ENCODE measurements around the gene CDC25B.

CDC25B gene

DNA sequence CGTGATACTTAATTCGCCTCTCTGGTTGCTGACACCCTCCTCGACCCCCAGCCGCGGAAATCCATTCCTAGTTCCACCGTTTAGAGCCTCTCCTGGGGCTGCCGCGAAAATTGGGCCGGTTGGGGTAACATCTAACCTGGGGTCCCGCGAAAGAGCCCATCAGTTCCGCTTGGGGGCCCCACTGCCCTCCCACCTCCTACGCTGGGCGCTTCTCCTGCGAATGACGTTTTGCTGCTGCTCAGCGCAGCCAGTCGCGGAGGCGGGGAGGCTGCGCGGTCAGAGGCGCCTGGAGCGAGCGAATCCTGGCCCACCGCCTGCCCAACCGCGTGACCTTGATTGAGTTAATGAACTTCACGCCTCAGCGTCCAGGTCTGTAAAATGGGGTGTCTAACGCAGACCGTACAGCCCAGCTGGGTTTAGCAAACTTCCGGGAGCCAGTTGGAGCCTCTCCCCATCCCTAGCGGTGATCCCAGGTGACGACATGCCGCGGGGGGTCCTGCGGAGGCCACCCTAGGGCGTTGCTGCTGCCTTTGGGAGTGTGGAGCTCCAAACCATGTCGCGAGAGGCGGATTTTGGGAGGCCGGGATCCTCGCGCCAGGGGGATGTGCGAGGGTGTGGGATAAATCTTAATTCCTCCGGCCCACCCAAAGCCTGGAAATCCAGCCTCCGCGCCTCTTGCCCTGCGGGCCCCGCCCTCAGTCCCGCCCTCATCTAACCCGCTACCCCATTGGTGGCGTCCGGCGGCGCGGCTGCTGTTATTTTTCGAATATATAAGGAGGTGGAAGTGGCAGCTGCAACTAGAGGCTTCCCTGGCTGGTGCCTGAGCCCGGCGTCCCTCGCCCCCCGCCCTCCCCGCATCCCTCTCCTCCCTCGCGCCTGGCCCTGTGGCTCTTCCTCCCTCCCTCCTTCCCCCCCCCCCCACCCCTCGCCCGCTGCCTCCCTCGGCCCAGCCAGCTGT, at the start of gene CDC25B:
Gene CDC25B, plus strand, starts transcription at position 800 of the 958 bp plus-strand sequence. CDS start 222 bp downstream, outside the sequence.
- peak; percentile 89 for DNase-seq

DNA sequence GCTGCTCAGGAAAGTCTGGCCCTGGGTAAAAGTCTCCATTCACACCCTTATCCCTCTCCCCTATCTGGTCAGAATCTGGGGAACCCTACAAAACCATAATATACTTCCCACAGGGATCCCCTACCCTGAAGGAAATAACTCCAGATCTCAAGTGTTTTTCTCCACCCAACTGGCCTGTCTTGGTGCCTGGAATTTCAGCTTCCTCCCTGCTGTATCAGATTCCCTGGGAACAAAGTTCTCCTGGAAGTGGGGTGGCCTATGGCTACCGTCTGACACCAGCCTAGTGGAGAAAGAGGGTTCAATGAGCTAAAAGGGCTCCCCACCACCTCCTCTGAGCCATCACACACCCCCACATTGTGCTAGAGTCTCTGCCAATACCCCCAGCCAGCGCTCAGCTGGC, 48.6 kb upstream of the CDC25B start:
- no peak for DNase-seq

DNA sequence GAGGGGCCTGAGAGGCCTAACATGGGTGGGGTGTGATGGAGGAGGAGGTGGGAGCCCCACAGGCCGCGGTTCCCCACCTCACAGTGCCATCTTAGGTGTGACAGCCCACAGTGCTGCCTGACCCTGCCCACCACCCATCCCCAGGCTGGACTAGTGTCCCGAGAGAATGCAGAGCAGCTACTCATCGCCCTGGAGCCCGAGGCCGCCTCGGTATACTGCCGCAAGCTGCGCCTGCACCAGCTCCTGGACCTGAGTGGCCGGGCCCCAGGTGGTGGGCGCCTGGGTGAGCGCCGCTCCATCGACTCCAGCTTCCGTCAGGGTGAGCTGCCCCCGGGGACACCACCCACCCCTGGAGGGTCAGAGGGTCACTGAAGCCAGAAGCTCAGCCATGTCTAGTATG, 48.0 kb upstream of the CDC25B start:
- no peak for DNase-seq

DNA sequence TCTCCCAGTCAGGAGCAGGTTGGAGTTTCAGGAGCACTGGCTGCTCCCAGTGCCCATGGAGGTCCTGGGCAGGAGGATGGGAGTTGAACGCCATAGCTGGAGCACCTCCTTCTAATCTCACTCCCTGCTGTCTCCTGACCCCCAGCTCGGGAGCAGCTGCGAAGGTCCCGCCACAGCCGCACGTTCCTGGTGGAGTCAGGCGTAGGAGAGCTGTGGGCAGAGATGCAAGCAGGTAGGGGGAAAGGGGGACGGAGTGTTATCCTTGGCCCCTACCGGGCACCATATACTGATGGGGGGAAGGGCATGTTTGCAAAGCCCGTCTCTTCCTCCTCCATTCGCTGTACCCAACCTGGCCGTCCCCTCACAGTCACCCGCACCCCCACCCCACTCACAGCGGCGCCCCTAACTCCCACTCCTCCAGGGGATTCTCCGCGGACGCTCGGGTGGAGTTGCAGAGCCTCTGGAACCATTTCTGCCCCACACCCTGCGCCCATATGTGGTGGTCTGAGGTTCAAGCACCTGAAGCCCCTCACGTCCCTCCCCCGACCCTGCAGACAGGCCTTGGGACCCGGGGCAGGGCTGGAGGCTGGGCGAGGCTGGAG, 46.9 kb upstream of the CDC25B start:
- no peak for DNase-seq

DNA sequence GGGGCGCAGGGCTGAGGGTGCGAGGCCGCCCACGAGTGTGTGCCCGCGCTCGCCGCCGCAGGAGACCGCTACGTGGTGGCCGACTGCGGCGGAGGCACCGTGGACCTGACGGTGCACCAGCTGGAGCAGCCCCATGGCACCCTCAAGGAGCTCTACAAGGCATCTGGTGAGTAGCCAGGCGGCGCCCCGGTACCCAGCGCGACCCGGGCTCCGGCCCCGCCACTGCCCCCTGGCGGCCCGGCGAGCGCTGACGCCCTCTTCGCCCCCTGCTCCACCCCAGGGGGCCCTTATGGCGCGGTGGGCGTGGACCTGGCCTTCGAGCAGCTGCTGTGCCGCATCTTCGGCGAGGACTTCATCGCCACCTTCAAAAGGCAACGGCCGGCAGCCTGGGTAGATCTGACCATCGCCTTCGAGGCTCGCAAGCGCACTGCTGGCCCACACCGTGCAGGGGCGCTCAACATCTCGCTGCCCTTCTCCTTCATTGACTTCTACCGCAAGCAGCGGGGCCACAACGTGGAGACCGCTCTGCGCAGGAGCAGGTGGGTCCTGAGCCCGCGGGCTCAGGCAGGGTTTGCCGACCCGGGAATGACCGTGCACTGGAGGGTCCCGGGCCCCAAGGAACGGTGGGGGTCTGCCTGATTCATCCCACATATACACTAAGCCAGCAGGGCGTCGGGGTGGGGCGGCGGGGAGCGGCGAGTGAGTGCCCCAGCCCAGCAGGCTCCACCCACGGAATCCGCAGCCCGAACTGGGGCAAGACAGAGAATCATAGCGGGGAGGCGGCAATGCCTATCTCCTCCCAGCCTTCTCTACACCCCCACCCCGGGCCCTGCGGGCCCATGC, 46.2 kb upstream of the CDC25B start:
- DNase-seq, result peak; percentile 40

DNA sequence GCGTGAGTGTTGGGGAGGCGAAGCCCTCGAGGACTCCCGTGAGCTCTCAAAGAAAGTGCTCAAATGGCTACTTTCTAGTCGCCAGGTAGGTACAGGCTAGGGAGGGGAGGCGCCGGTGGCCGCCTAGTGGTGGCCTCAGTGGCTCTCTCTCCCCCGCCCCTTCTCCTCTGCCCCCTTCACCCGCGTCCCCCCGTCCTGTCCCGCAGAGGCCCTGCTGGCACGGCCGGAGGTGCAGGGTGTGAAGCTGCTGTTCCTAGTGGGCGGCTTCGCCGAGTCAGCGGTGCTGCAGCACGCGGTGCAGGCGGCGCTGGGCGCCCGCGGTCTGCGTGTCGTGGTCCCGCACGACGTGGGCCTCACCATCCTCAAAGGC, 44.8 kb upstream of the CDC25B start:
- DNase-seq, result no peak

DNA sequence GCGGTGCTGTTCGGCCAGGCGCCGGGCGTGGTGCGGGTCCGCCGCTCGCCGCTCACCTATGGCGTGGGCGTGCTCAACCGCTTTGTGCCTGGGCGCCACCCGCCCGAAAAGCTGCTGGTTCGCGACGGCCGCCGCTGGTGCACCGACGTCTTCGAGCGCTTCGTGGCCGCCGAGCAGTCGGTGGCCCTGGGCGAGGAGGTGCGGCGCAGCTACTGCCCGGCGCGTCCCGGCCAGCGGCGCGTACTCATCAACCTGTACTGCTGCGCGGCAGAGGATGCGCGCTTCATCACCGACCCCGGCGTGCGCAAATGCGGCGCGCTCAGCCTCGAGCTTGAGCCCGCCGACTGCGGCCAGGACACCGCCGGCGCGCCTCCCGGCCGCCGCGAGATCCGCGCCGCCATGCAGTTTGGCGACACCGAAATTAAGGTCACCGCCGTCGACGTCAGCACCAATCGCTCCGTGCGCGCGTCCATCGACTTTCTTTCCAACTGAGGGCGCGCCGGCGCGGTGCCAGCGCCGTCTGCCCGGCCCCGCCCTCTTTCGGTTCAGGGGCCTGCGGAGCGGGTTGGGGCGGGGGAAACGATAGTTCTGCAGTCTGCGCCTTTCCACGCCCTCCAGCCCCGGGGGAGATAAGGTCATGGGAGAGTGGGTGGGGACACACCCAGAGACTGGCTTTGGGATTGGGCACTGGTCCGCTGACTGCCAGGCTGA, 44.3 kb upstream of the CDC25B start:
- DNase-seq, result peak; percentile 43

DNA sequence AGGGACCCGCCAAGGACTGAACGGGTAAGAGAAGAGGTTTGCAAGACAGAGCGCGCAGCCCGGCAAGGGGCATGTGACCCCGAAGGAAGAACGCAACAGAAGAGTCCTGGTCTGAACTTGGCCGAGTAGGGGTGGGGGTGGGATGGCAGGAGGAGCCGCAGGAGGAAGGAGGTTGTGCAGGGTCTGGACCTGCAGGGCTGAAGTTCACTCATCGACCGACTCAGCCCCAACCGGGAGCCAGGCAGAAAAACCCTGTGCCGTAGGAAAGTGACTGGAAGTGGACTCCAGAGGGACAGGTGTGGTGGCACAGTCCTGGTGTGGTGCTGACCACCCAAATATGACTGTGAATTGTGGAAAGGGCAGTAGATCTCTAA, 43.7 kb upstream of the CDC25B start:
- no peak for DNase-seq

DNA sequence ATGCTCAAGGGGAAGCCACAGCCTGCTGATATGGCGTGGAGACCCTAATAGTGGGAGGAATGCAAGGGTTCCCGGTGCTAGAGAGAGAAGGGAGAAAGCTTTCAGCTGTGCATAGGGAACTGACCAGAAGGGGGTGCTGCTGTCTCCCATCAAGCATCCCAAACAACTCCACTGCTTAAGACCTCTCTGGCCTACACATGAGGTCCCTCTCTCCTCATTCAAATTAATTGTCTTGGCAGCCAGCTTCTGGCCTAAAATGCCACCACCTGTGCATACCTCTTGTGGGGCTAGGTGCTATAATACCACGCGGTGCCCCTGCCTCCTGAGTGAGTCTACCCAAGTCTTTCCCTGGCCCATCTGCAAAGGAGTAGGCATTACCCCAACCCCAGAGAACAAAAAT, 43.0 kb upstream of the CDC25B start:
- peak; percentile 42 for DNase-seq

DNA sequence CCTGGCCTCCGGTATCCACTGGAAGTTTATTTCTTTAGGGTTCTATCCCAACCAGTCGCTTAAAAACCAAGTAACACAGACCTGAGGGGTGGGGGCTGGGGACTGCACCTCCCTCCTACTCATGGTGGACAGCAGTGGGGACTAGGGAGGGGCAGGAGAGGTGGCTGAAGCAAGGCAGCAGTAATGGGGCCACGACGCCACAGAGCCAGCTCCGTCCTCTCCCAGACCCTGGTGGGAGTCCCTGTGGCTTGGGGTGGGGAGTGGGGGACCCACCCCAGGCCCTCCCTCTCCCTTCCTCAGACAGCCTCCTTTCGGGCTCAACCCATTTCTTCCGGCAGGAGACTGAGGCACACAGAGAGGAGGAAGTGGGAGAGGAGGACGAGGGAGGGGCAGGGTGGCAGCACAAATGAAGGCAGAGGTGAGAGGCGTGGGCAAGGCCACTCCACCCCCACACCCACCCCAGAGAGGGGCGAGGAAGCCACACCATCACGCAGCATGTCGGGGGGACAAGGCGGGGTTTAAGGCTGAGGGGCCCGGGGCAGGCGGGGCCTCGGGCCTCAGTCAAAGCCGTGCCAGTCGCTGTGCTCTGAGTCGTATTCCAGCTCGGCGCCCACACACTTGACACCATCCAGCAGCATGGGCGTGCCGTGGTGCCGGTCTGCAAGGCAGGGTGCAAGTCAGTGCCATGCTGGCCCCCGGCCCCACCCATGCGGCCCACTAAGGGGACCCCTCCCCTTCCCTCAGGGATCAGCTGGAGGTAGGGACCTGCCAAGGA, 42.4 kb upstream of the CDC25B start:
- no peak for DNase-seq

DNA sequence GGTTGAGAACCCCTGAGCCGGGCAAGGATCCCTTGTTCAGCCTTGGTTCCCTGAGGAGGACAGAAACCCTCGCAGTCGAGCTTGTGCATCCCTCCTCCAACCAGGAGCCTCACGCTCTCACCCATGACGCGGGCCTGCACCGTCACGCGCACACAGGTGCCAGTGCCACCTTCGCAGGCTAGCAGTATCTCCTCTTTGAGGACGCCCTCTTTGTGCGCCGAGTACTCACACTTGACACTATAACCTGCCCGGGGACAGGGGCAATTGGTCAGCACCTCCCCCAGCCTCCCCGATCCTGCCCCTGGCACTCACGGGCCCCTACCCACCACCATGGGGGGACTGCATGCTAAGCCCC, 41.9 kb upstream of the CDC25B start:
- DNase-seq, result no peak

DNA sequence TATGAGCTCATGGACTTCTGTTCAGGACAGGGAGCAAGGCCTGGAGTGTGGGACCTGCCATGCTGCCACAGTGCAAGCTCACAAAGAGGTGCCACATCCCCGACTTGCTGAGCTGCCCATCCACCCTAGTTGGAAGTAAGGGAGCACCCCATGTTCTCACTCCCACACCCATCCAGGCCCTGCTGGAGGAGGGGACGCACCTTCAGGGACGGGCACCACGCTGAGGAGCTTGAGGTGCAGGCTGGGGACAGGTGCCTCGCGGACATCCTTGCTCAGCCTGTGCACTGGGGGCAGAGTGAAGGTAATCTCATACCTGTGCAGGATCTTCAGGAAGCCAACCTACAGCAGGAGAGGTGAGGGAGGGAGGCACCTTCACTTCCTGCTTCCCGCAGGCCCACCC, 40.8 kb upstream of the CDC25B start:
- no peak for DNase-seq

DNA sequence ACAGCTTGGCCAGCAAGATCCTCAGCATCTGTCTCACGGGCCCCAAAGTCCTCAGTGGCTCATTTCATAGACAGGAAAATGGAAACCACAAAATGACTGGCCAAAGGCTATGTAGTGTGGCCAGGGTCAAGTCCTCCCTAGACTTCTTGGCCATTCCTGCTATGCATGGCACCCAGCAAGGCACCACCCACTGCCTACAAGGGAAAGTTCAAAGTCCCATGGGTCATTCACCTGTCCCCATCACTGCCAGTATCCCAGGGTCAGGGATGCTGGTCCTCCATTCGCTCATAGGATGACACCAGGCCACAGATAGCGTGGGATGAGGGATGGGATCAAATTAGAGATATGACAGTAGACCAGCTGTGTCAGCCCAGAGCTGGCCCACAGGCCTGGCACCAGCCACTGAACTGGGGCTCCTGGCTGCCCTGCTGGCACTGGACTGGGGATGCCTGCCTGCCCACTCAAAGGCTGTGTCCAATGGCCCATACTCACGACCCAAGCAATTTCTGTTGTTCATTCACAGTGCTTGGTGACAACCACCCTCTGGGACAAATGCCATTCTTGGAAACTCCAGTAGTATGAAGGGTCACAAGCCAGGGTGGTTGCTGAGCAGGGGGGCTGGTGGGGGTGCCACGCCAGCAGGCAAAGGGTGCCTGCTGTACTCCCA, 40.2 kb upstream of the CDC25B start:
- no peak for DNase-seq

DNA sequence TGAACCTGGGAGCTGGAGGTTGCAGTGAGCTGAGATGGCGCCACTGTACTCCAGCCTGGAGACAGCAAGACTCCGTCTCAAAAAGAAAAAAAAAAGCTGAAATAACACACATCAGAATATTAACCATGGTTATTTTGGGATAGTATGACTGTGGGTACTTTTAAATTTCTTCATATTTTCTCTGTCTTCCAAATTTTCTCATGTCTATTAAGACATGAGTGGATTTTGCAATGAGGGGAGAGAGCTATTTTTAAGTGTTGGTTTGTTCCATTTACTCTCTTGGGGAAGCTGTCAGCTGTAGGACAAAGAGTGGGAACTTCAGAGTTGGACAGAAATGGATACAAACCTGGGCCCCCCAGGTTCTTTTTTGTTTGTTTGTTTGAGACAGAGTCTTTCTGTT, 38.8 kb upstream of the CDC25B start:
- DNase-seq, result no peak

DNA sequence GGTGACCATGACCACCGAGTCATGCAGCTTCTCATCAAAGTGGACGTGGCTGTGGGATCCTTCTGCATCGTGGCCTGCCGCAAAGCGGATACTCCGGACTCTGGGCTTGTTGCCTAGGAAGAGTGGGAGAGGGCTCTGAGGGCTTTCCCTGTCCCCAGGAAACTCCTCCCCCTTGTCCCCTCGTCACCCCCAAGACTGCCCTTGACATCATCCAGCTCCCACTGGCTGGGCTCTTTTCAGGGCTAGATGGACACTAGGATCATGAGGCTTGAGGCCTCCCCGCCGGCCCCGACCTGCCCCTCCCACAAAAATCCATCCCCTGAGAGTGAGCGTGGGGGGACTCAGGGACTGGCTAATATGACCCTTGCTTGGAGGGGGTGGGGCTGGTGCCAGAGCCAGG, 37.5 kb upstream of the CDC25B start:
- DNase-seq, result no peak

DNA sequence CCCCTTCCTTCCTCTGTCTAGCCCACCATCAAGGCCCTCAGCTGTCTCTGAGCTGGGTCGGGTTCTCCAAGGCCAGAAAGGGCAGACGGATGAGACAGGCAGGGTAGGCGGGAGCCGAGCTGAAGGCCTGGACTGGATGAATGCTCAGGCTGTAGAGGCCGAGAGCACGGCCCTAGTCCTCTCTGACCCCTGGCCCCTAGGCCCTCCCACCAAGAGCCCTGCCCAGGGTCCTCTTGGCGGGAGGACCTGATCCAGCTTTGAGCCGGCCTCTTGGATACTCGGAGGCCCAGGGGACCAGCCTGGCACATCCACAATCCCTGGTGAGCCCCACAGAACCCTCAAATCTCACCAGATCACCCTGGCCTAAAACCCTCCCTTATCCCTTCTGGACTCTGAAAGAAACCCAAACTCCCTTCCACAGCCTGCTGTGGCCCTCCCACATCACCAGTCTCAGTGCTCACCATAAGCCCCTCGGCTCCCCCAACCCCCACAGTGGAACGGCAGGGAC, 36.7 kb upstream of the CDC25B start:
- DNase-seq, result no peak

DNA sequence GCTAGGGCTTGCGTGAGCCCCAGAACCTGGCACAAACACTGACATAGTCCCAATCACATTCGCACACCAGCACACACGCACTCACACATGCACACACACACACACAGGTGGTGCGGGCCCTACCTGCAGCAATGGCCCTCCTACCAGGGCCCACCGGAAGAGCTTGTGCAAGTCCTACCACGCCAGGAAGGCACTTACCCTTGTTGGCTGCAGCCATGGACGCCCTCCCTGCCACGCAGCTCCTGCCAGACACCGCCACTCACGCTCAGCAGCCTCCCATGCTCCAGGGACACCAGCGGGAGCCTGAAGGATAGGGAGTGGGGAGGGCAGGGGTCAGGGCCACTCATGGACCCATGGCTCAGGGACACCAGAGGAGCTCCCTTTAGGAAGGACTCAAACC, 36.2 kb upstream of the CDC25B start:
- no peak for DNase-seq

DNA sequence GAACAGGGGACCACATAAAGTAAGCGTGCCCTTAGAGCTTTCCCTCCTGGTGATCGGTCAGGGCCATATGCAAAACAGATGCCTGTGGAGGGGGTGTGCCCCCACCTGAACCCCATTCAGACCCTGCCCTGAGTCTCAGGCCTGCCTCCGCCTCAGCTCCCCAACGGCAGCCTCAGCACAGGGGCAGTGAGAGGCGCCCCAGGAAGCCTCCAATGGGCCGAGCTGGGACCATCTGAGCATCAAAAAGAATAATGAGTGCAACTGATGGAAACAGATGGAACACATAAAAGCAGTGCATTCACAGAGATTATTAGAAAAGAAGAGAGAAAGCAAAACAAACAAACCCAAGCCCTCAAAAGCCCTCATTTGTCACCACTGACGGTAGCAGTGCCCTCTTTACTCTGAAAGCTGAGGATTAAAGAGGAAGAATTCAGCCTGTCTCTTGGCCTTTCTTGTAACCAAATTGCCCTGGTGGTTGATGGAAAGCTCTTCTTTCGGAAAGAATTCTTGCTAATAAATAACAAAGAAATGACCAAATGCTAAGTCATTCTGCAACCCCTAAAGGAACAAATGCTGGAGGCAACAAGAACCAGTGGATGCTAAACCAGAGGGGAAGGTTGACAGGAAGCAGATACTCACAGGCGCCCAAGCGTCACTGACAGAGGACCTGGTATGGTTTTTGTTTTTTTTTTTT, 35.3 kb upstream of the CDC25B start:
- no peak for DNase-seq

DNA sequence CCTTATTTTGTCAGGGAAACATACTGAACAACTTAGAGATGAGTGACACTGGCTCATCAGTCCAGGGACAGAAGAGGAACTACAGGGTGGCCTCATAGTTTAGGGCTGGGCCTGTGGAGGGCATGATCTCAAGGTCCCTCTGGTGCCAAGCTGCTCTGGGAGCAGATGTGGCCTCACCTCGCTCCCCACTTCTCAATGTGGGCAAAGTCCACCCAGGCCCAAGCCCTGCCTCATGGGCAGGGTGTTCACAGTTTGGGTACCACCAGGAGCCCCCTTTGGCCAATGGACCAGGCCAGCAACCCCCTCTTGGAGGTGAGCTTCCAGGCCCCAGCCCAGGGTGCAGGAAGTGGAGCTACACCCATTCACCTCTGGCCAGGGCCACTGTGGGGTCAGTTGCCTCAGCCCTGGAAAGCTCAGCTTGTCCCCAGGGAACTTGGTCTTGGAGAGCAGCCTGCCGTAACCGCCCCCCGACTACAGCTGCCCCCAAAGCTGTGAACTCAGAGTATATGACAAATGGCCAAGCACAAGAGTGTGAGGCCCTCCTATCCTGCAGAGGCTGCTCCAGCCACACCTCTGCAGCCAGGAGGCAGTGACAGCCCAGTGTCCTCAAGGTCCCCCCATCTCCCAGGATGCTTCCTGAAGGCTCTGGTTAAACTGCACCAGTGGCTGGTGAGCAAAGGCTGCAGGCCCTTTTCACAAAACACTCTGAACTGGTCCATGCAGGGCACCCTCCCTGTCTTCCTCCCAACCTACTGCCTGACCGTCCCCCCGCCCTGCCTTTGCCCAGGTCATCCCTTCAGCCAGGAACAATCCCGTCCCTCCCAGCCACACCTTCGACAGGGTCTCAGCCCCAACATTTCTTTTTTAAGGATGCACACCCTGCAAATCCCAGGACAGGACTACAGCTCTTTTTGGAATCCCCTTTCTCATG, 32.2 kb upstream of the CDC25B start:
- DNase-seq, result no peak

DNA sequence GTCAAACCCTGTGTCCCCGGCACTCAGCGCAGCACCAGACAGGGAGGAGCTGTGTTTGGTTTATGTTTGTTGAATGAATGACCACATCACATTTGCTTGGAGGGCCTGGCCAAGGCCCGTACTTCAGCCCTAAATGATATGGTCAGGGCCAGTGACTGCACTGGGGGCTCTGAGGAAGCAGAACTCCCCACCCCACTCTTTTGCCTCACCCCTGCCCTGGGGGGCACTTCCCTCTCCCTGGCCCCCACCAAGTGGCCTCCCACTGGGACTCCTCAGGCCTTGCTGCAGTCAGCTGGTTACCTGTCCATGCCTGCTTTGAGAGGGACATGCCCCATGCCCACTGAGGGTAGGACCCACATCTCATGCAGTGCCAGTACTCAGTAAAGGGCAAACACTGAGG, 31.5 kb upstream of the CDC25B start:
- no peak for DNase-seq
